ENCODE measurements around the gene C2orf76. TPM values are rescaled to one million over a fixed set of nuclear protein-coding genes. Genes with fewer than 3 reads are reported as not detected.

C2orf76 gene
- total and polyA plus RNA-seq, 2 of the 4 experiments (the other 2 are of a cell fraction): 10.6 to 12.6 TPM

- no peaks in the 10 kb centered on the region for H3K9me1 ChIP-seq (ENCODE audit: insufficient read depth, low read length)
- in situ Hi-C loops (cut with MboI; ENCODE audit: low sequenced_read_pairs): no loop called here
- dilution Hi-C loops (cut with HindIII; ENCODE audit: low sequenced_read_pairs, unreplicated experiment): no loop called here
- no TSS peak for BruUV-seq (replicated peaks)
- no peak overlapping the region for H3K27ac ChIP-seq (ENCODE audit: insufficient read depth, low read length)
- H3K79me1 ChIP-seq (ENCODE audit: low read depth in 1 of 2, low read length in 2 of 2): no peaks in the 10 kb centered on the region
- H3K36me3 ChIP-seq (ENCODE audit: control insufficient read depth, insufficient read depth, low read length): no peaks in the 10 kb centered on the region
- H3K27me3 ChIP-seq (ENCODE audit: control insufficient read depth, insufficient read depth, low read length): no peaks in the 10 kb centered on the region
- no peak overlapping the region for H2AK9ac ChIP-seq (replicated peaks; ENCODE audit: low read depth, low read length, poor library complexity)
- no peak overlapping the region for H3K23ac ChIP-seq (ENCODE audit: low read depth, low read length)
- no peaks in the 10 kb centered on the region for H4K20me1 ChIP-seq (ENCODE audit: insufficient read depth, low read length)
- no peak overlapping the region for H3K14ac ChIP-seq (replicated peaks; ENCODE audit: low read depth, low read length)
- no peak overlapping the region for H2AFZ ChIP-seq (replicated peaks; ENCODE audit: low read length, poor library complexity)
- H3K4ac ChIP-seq (ENCODE audit: low read depth, low read length): no peak overlapping the region
- no peak overlapping the region for H2BK5ac ChIP-seq (ENCODE audit: low read depth, low read length, poor library complexity, severe bottlenecking)
- ChIA-PET POLR2A (ENCODE audit: unreplicated experiment) (no interaction called here), CTCF (no interaction called here)
- H3K18ac ChIP-seq (ENCODE audit: low read depth, low read length): no peak overlapping the region
- H4K8ac ChIP-seq (ENCODE audit: low read depth in 2 of 2, low read length in 2 of 2): no peak overlapping the region
- H2BK15ac ChIP-seq (ENCODE audit: low read depth, low read length): no peak overlapping the region
- H3K4me1 ChIP-seq (ENCODE audit: control insufficient read depth, insufficient read depth, low read length): no peaks in the 10 kb centered on the region
- 100% methylated on average over 2 of the region's 7 CpGs; no CpG with 5 or more reads in 1 of the 2 experiments for WGBS, 2 experiments (ENCODE audit: extremely low coverage in 2 of 2, insufficient read length in 1 of 2)
- H3K4me3 ChIP-seq (ENCODE audit: insufficient read depth, low read depth, low read length): no peak overlapping the region
- H3K9ac ChIP-seq (ENCODE audit: low read depth, low read length): no peak overlapping the region
- no peak overlapping the region for H2AK5ac ChIP-seq (ENCODE audit: low read depth, low read length)
- DNase-seq (no peak), ATAC-seq (ENCODE audit: low read depth) (no peak)
- H4K91ac ChIP-seq (ENCODE audit: insufficient read depth, low read depth, low read length): no peak overlapping the region
- H3K9me3 ChIP-seq (ENCODE audit: control insufficient read depth, insufficient read depth, low read length): no peaks in the 10 kb centered on the region
- H3K56ac ChIP-seq (ENCODE audit: extremely low read depth, insufficient read depth, low read length): no peak overlapping the region
- no peak overlapping the region for H3K4me2 ChIP-seq (ENCODE audit: low read depth, low read length)
- intact Hi-C loops (cut with micrococcal nuclease): no loop called here
- H2BK120ac ChIP-seq (ENCODE audit: low read depth, low read length): no peak overlapping the region
- H2BK20ac ChIP-seq (ENCODE audit: low read depth, low read length): no peak overlapping the region
- H4K5ac ChIP-seq (ENCODE audit: low read depth, low read length): no peak overlapping the region
- TF ChIP-seq POLR2A (IDR thresholded peaks at IDR 0.05; ENCODE audit: low read depth, low read length) (no peak), CEBPB (IDR thresholded peaks at IDR 0.05; ENCODE audit: low read depth, low read length) (no peak)
Measured at GRCh38 chr2:119293900-119294299, 72.7 kb downstream of the C2orf76 start.
